H1 (cell line): ENCODE results near the gene ADCK1. TPM values are rescaled to one million over a fixed set of nuclear protein-coding genes. Genes with fewer than 3 reads are reported as not detected.

ENCODE experiments used
- SAP30 ChIP-seq: fragments of 300-600 bp; sonication (generic); IDR thresholded peaks from 2 replicates; pipeline ENCODE4 v1.7.1; 2012; ENCODE audit warnings: low read length, moderate library complexity, mild to moderate bottlenecking, inconsistent platforms; ENCODE audit not compliant: insufficient read depth, insufficient replicate concordance
- polyA plus RNA-seq, 7 experiments: library from polyadenylated mRNA; depleted of rRNA in 3 of 7; stranded (reverse) in 5 of 7; unstranded in 2 of 7; fragments of >200 nt in 5 of 7; fragments of 200-250 nt in 2 of 7; gene quantifications; 1 replicate in 5 of 7; 2 replicates in 1 of 7; 4 replicates in 1 of 7; pipeline versions ENCODE4 v1.2.1 to v1.2.3, GENCODE V29; 2011 to 2013; ENCODE audit warnings: missing spikeins in 2 of 7, mixed read lengths in 2 of 7
- total RNA-seq: library from RNA; stranded (reverse); fragmentation: NEBNext Ultra II Directional; extraction: Animal tissue kit (Norgen Biotek cat#: 25700); gene quantifications from 2 replicates; pipeline ENCODE4 v1.2.1, GENCODE V29; 2021

ADCK1 gene
- total and polyA plus RNA-seq, 2 of the 8 experiments (the other 6 are each of a cell fraction or from before 2014, with no cell fraction given): 11.0 to 16.8 TPM

GRCh38 chr14:77804592-77804991 is 4.7 kb downstream of the ADCK1 start (continued):
- TF ChIP-seq SAP30: no peak
- TF ChIP-seq, all 59 proteins: peak for 2
